ENCODE results near the gene MYH6.
A peak's percentile ranks its signal among the peaks of the same experiment; 100 is the strongest.
"Not testable (repeated sequence)": the region's sequence is repeated elsewhere in the genome, so short reads cannot be mapped to it uniquely, and the experiment has no call there.

Gene MYH6

DNA sequence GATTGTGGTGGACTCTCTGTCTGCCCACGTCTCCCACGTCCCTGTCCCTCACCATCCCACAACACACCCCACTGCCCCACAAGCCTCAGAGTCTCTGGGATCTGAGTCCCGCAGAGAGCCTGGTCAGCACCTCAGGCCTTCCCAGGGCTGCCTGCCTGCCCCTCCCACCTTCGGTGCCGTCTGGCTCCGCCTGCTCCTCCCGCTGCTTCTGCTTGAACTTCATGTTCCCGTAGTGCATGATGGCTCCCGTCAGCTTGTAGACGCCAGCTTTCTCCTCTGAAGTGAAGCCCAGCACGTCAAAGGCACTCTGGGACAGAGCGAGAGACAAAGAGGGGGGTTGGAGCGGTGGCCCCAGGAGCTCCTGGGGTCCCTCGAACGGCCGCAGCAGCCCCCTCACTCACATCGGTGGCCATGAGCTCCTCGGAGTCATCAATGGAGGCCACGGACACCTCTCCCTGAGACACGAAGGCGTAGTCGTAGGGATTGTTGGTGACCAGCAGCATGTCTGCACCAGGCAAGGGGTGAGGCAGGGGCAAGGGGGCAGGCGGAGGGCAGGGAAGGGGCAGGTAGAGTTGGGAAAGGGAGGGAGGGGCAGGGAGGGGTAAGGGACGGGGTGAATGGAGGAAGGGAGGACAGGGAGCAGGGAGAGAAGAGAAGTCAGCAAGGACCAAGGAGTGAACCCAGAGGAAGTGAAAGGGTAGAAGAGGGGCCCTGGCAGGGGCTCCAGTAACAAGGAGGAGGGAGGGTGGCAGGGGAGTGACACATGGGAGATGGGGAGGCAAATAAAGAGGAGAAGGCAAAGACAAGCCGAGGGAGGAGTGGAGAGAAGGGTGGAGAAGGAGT is 5.6 kb downstream of the MYH6 start:
- no peak for TF ChIP-seq CTCF (conservative IDR thresholded peaks at IDR 0.05; ENCODE audit: low read depth, low read length)

DNA sequence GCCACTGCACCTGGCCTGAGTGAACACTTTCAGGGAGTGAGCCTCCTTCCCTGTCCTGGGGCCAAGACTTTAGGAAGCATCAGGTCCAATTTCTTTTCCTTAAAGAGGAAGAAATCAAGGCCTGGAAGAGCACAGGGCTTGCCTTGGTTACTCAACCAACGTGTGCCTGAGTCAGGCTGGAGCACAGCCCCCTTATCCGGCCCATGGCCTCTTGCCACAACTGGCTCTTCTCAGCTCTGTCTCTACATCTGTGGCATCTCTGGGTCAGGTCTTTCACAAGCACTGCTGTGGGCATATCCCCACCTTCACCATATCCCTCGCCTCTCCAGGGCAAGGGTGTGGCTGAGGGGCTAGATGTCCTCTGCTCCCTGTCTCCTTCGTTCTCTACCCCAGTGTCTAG is 6.8 kb downstream of the MYH6 start:
- no peak for TF ChIP-seq CTCF (conservative IDR thresholded peaks at IDR 0.05; ENCODE audit: low read depth, low read length)
- no peak overlapping the region for H3K4me3 ChIP-seq (ENCODE audit: low read depth, low read length)
- DNase-seq (ENCODE audit: low read depth) = no peak

More for the DNA sequence above, 5.6 kb downstream of the MYH6 start:
- peak; percentile 2 for DNase-seq (ENCODE audit: low read depth)
- H3K4me3 ChIP-seq (ENCODE audit: low read depth, low read length) = no peak overlapping the region

GRCh38 chr14:23400496-23401149 is 7.5 kb downstream of the MYH6 start:
- not testable (repeated sequence) for DNase-seq (ENCODE audit: low read depth); H3K4me3 ChIP-seq (ENCODE audit: low read depth, low read length)

DNA sequence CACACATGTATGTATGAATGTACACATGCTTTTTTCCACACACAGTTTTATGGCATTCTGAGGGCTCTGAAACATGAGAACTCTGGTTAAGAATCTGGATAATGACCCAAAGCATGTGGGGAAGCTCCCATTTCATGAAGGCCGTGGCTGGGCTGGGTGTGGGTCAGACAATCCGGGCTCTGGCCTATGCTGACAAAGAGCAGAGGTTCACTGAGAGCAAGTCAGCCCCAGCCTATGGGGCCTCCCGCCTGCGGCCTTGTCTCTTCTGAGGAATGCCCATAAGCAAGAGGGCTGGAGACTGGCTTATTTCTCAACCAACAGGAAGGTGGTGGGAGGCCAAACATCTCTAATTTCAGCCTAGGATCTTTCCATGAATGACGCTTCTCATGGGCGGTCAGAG is 8.5 kb downstream of the MYH6 start:
- no peak overlapping the region for H3K4me3 ChIP-seq (ENCODE audit: low read depth, low read length)
- DNase-seq (ENCODE audit: low read depth) = peak; percentile 1
- no peak for TF ChIP-seq CTCF (conservative IDR thresholded peaks at IDR 0.05; ENCODE audit: low read depth, low read length)

DNA sequence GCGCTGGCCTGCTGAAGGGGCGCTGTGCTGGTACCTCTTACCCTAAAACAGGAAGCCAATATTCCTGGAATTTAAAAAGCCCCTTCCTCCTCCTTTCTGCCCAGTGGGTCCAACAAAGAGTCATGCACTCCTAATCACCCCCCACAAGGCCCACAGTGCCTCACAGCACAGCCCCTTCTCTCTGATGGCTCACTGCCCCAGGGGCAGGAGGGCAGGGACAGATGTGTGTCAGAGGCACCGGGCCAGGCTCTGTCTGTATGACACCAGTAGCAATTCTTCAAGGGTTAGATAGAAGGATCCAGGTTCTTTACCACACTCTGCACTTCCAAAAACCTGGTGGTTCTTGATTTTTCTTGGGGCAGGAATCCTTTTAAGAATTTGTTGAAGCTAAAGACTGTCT is 8.9 kb downstream of the MYH6 start:
- DNase-seq (ENCODE audit: low read depth) = no peak
- TF ChIP-seq CTCF (conservative IDR thresholded peaks at IDR 0.05; ENCODE audit: low read depth, low read length) = no peak
- no peak overlapping the region for H3K4me3 ChIP-seq (ENCODE audit: low read depth, low read length)

- H3K4me3 ChIP-seq (ENCODE audit: low read depth, low read length) = no peak overlapping the region
- no peak for TF ChIP-seq CTCF (conservative IDR thresholded peaks at IDR 0.05; ENCODE audit: low read depth, low read length)
- DNase-seq (ENCODE audit: low read depth) = no peak
Observed at GRCh38 chr14:23398348-23398747, 9.7 kb downstream of the MYH6 start.

DNA sequence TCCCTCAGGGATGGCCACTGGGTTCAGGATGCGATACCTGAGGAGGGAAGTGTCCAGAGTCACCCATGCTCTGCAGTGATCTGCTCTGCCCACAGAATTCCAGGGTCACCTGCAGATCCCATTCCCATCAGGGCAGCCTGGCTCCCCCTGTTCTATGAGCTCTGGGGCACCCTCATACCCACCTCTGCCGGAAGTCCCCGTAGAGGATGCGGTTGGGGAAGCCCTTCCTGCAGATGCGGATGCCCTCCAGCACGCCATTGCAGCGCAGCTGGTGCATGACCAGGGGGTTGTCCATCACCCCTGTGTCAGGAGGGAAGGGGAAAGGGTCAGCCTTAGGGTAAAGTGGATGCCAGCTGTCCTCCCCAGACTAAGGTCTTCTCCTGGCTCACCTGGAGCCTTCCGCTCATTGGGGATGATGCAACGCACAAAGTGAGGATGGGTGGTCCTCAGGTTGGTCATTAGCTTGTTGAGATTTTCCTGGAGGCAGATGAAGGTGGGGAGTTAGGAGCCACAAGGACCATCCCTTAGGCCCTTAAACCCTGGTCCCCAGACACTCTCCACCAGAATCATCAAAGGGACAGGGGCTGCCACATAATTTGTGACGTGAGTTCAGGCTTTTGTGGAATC is 11.2 kb downstream of the MYH6 start:
- H3K4me3 ChIP-seq (ENCODE audit: low read depth, low read length) = no peak overlapping the region
- no peak for TF ChIP-seq CTCF (conservative IDR thresholded peaks at IDR 0.05; ENCODE audit: low read depth, low read length)
- DNase-seq (ENCODE audit: low read depth) = no peak
